ENCODE measurements around the gene SLC27A6.

Gene SLC27A6

GRCh38 chr5:129002527-129002842 is 37.2 kb downstream of the SLC27A6 start:
- TF ChIP-seq CTCF (IDR thresholded peaks at IDR 0.05; ENCODE audit: low read length, missing control alignments): no peak
- DNase-seq (ENCODE audit: low read depth): no peak
- H3K4me3 ChIP-seq (replicated peaks; ENCODE audit: low read depth, low read length): no peak overlapping the region

- TF ChIP-seq CTCF (IDR thresholded peaks at IDR 0.05; ENCODE audit: low read length, missing control alignments): no peak
- H3K4me3 ChIP-seq (replicated peaks; ENCODE audit: low read depth, low read length): no peak overlapping the region
- peak; percentile 6 for DNase-seq (ENCODE audit: low read depth)
Observed at GRCh38 chr5:129003232-129003631, 37.9 kb downstream of the SLC27A6 start.

GRCh38 chr5:129014185-129014584 is 48.9 kb downstream of the SLC27A6 start:
- DNase-seq (ENCODE audit: low read depth): no peak
- TF ChIP-seq CTCF (IDR thresholded peaks at IDR 0.05; ENCODE audit: low read length, missing control alignments): no peak
- no peak overlapping the region for H3K4me3 ChIP-seq (replicated peaks; ENCODE audit: low read depth, low read length)

- DNase-seq (ENCODE audit: low read depth): no peak
- no peak for TF ChIP-seq CTCF (IDR thresholded peaks at IDR 0.05; ENCODE audit: low read length, missing control alignments)
- H3K4me3 ChIP-seq (replicated peaks; ENCODE audit: low read depth, low read length): no peak overlapping the region
Observed at GRCh38 chr5:129018837-129019236, 53.5 kb downstream of the SLC27A6 start.

GRCh38 chr5:129019401-129019908 is 54.2 kb downstream of the SLC27A6 start:
- no peak overlapping the region for H3K4me3 ChIP-seq (replicated peaks; ENCODE audit: low read depth, low read length)
- no peak for TF ChIP-seq CTCF (IDR thresholded peaks at IDR 0.05; ENCODE audit: low read length, missing control alignments)
- no peak for DNase-seq (ENCODE audit: low read depth)

- no peak overlapping the region for H3K4me3 ChIP-seq (replicated peaks; ENCODE audit: low read depth, low read length)
Observed at GRCh38 chr5:129020683-129021082, 55.4 kb downstream of the SLC27A6 start.

More at GRCh38 chr5:129020683-129021082, 55.4 kb downstream of the SLC27A6 start:
- DNase-seq (ENCODE audit: low read depth): no peak
- no peak for TF ChIP-seq CTCF (IDR thresholded peaks at IDR 0.05; ENCODE audit: low read length, missing control alignments)
